ENCODE data around the gene DUSP8.
"Not testable (repeated sequence)": the region's sequence is repeated elsewhere in the genome, so short reads cannot be mapped to it uniquely, and the experiment has no call there.

DUSP8 gene

GRCh38 chr11:1572197-1573076 lies at the start of gene DUSP8:
DUSP8 (minus strand) TSS chr11:1572271; CDS start chr11:1565826, 6,445 bp downstream.
- DNase-seq, result peak; percentile 70

- no peak for DNase-seq
These were observed 47.4 kb upstream of the DUSP8 start for GRCh38 chr11:1619449-1619848.

- DNase-seq, result no peak
These were observed 46.2 kb upstream of the DUSP8 start for GRCh38 chr11:1618231-1618630.

GRCh38 chr11:1608363-1608762 lies 36.3 kb upstream of the DUSP8 start, which contains the start of gene KRTAP5-3:
KRTAP5-3 (minus strand) TSS chr11:1608463; CDS start chr11:1608385, 78 bp downstream.
- DNase-seq, result no peak

- not testable (repeated sequence) for DNase-seq
These were observed 35.8 kb upstream of the DUSP8 start for GRCh38 chr11:1607901-1608300.

GRCh38 chr11:1607156-1607845 lies 35.2 kb upstream of the DUSP8 start:
- not testable (repeated sequence) for DNase-seq

- DNase-seq, result not testable (repeated sequence)
These were observed 33.9 kb upstream of the DUSP8 start for GRCh38 chr11:1605923-1606322.

- DNase-seq, result no peak
These were observed 32.6 kb upstream of the DUSP8 start for GRCh38 chr11:1604711-1605110.

GRCh38 chr11:1604181-1604580 lies 32.1 kb upstream of the DUSP8 start:
- DNase-seq, result no peak

GRCh38 chr11:1603629-1604028 lies 31.6 kb upstream of the DUSP8 start:
- no peak for DNase-seq

GRCh38 chr11:1601663-1602062 lies 29.6 kb upstream of the DUSP8 start:
- DNase-seq, result not testable (repeated sequence)

- DNase-seq, result no peak
These were observed 28.6 kb upstream of the DUSP8 start for GRCh38 chr11:1600626-1601025.

GRCh38 chr11:1598816-1599215 lies 26.7 kb upstream of the DUSP8 start:
- no peak for DNase-seq

- not testable (repeated sequence) for DNase-seq
These were observed 26.3 kb upstream of the DUSP8 start for GRCh38 chr11:1598406-1598805.

- DNase-seq, result no peak
These were observed 25.9 kb upstream of the DUSP8 start, which contains the start of gene KRTAP5-2 for GRCh38 chr11:1597994-1598380. KRTAP5-2 (minus strand) TSS chr11:1598294; CDS start chr11:1598250, 44 bp downstream.

GRCh38 chr11:1597331-1597993 lies 25.4 kb upstream of the DUSP8 start:
- DNase-seq, result no peak

GRCh38 chr11:1596576-1597121 lies 24.6 kb upstream of the DUSP8 start:
- DNase-seq, result not testable (repeated sequence)

- not testable (repeated sequence) for DNase-seq
These were observed 24.0 kb upstream of the DUSP8 start for GRCh38 chr11:1595994-1596575.

GRCh38 chr11:1592628-1593027 lies 20.6 kb upstream of the DUSP8 start:
- no peak for DNase-seq

- DNase-seq, result no peak
These were observed 17.9 kb upstream of the DUSP8 start for GRCh38 chr11:1589996-1590395.

- DNase-seq, result not testable (repeated sequence)
These were observed 17.3 kb upstream of the DUSP8 start for GRCh38 chr11:1589191-1589963.

GRCh38 chr11:1586699-1587098 lies 14.6 kb upstream of the DUSP8 start:
- no peak for DNase-seq

All from HCEC 1CT (cell line).